GM12878 (cell line): ENCODE results near the gene COL6A3. TPM values are rescaled to one million over a fixed set of nuclear protein-coding genes. Genes with fewer than 3 reads are reported as not detected.

Source experiments
- ATAC-seq: fragments of 200-7000 bp; cut with Tn5 transposase; 3 replicates; pipeline ENCODE4 v1.9.1; 2020; ENCODE audit warnings: mild to moderate bottlenecking, moderate library complexity
- BruUV-seq: library from RNA; stranded (reverse); fragments of 400-500 nt; replicated peaks from 2 replicates; lab custom pipeline; 2021; lab: Mats Ljungman, UMichigan
- CTCF ChIA-PET: fragments of 300-600 bp; sonication (Branson Sonifier 250); formaldehyde crosslinking; extraction: SDS; loops from one replicate; lab custom pipeline; 2021; ENCODE audit warnings: inconsistent platforms; lab: Yijun Ruan, JAX
- POLR2A ChIA-PET: fragments of 350-600 bp; formaldehyde crosslinking; extraction: SDS; loops from one replicate; lab custom pipeline; 2021; ENCODE audit warnings: inconsistent platforms; lab: Charles Lee
- RAD21 ChIA-PET: fragments of 300-600 bp; sonication (Branson Sonifier 250); formaldehyde crosslinking; loops from one replicate; lab custom pipeline; 2023; ENCODE audit warnings: antibody characterized with exemption; ENCODE audit not compliant: unreplicated experiment; lab: Charles Lee
- SMC1A ChIA-PET: fragments of 300-600 bp; sonication (Branson Sonifier 250); formaldehyde crosslinking; loops from one replicate; lab custom pipeline; 2023; ENCODE audit not compliant: unreplicated experiment, uncharacterized antibody; lab: Charles Lee
- DNase-seq: peaks from one replicate; pipeline ENCODE4 v3.0.0-alpha.2; 2011; ENCODE audit warnings: low read depth, low spot score
- FAIRE-seq: peaks from 3 replicates; lab custom pipeline; 2011; peaks lifted over from hg19 to GRCh38; lab: Jason Lieb, UNC
- H2AFZ ChIP-seq: 2 replicates; pipeline ENCODE4 v1.6.0; 2011; ENCODE audit warnings: low read depth, low read length, control low read depth; ENCODE audit not compliant: control insufficient read depth
- H3K27ac ChIP-seq: 2 replicates; pipeline ENCODE4 v1.5.1; 2011; ENCODE audit warnings: control low read depth; ENCODE audit not compliant: control insufficient read depth, insufficient read depth
- H3K27me3 ChIP-seq, 2 experiments: replicated peaks in 1 of 2; 2 replicates each; pipeline versions ENCODE4 v1.6.0 to v1.6.1; 2011; ENCODE audit warnings: low read length in 1 of 2; ENCODE audit not compliant: control insufficient read depth in 2 of 2, insufficient read depth in 2 of 2
- H3K36me3 ChIP-seq, 2 experiments: 2 replicates each; pipeline ENCODE4 v1.5.1; 2011; ENCODE audit warnings: low read length in 1 of 2; ENCODE audit not compliant: control insufficient read depth in 2 of 2, insufficient read depth in 2 of 2
- H3K4me1 ChIP-seq: 2 replicates; pipeline ENCODE4 v1.6.1; 2011; ENCODE audit warnings: mild to moderate bottlenecking, low read length, moderate library complexity, mixed read lengths; ENCODE audit not compliant: control insufficient read depth, insufficient read depth
- H3K4me2 ChIP-seq: 2 replicates; pipeline ENCODE4 v1.6.0; 2011; ENCODE audit warnings: control low read depth; ENCODE audit not compliant: control insufficient read depth, insufficient read depth
- H3K4me3 ChIP-seq: fragments of 200-600 bp; sonication (generic); 2 replicates; pipeline ENCODE4 v1.5.1; 2016
- H3K79me2 ChIP-seq: 2 replicates; pipeline ENCODE4 v1.6.0; 2011; ENCODE audit warnings: low read length; ENCODE audit not compliant: control insufficient read depth, insufficient read depth
- H3K9ac ChIP-seq: 2 replicates; pipeline ENCODE4 v1.8.0; 2011; ENCODE audit warnings: low read length, control low read depth, mixed read lengths; ENCODE audit not compliant: control insufficient read depth, insufficient read depth
- H3K9me3 ChIP-seq: replicated peaks from 3 replicates; pipeline ENCODE4 v1.5.1; 2011; ENCODE audit warnings: mild to moderate bottlenecking, low read length; ENCODE audit not compliant: control insufficient read depth, insufficient read depth
- H4K20me1 ChIP-seq: 2 replicates; pipeline ENCODE4 v1.6.0; 2011; ENCODE audit not compliant: control insufficient read depth, insufficient read depth
- BHLHE40 ChIP-seq, 2 experiments: fragments of 450-650 bp in 1 of 2; IDR thresholded peaks; 2 replicates each; pipeline ENCODE4 v1.6.1; 2011 to 2017; ENCODE audit warnings: low read depth in 2 of 2, borderline replicate concordance in 1 of 2, improper control_type of control experiment in 1 of 2, low read length in 1 of 2, mild to moderate bottlenecking in 1 of 2
- CBX3 ChIP-seq: fragments of 200-600 bp; sonication (generic); IDR thresholded peaks from 2 replicates; pipeline ENCODE4 v1.6.1; 2016; ENCODE audit warnings: low read depth, borderline replicate concordance
- ETV6 ChIP-seq, 2 experiments: fragments of 450-650 bp in 1 of 2; IDR thresholded peaks in 1 of 2; conservative IDR thresholded peaks in 1 of 2; 2 replicates each; pipeline ENCODE4 v1.6.1; 2014; ENCODE audit warnings: antibody characterized with exemption in 1 of 2, borderline replicate concordance in 1 of 2, low read depth in 1 of 2, mild to moderate bottlenecking in 1 of 2, moderate library complexity in 1 of 2
- GABPA ChIP-seq: IDR thresholded peaks from 2 replicates; pipeline ENCODE4 v1.6.1; 2014; ENCODE audit warnings: antibody characterized with exemption, low read depth, mild to moderate bottlenecking, inconsistent platforms
- GATAD2B ChIP-seq: fragments of 450-650 bp; conservative IDR thresholded peaks from 2 replicates; pipeline ENCODE4 v1.6.1; 2017; ENCODE audit warnings: low read depth, mild to moderate bottlenecking, moderate library complexity
- IKZF2 ChIP-seq, 2 experiments: fragments of 450-650 bp; IDR thresholded peaks; 2 replicates each; pipeline ENCODE4 v1.6.1; 2017; ENCODE audit warnings: mild to moderate bottlenecking in 2 of 2, moderate library complexity in 2 of 2
- JUND ChIP-seq: IDR thresholded peaks from 2 replicates; pipeline ENCODE4 v1.6.1; 2012; ENCODE audit warnings: low read depth, mild to moderate bottlenecking, low read length, improper control_type of control experiment, moderate library complexity
- MTA2 ChIP-seq: fragments of 450-650 bp; IDR thresholded peaks from 2 replicates; pipeline ENCODE4 v1.6.1; 2016; ENCODE audit warnings: low read depth, mild to moderate bottlenecking, moderate library complexity
- NR2C1 ChIP-seq: fragments of 450-650 bp; IDR thresholded peaks from 2 replicates; pipeline ENCODE4 v1.6.1; 2017; ENCODE audit warnings: antibody characterized with exemption, mild to moderate bottlenecking, moderate library complexity
- NR2F1 ChIP-seq: fragments of 450-650 bp; conservative IDR thresholded peaks from 2 replicates; pipeline ENCODE4 v1.6.1; 2017; ENCODE audit warnings: mild to moderate bottlenecking
- PAX8 ChIP-seq: fragments of 450-650 bp; IDR thresholded peaks from 2 replicates; pipeline ENCODE4 v1.6.1; 2017; ENCODE audit warnings: mild to moderate bottlenecking, moderate library complexity
- POLR2AphosphoS5 ChIP-seq: IDR thresholded peaks from 2 replicates; pipeline ENCODE4 v1.6.1; 2011; ENCODE audit warnings: mild to moderate bottlenecking, low read length, inconsistent platforms
- SREBF1 ChIP-seq: IDR thresholded peaks from 2 replicates; pipeline ENCODE4 v1.6.1; 2012; ENCODE audit warnings: mild to moderate bottlenecking, low read length
- WRNIP1 ChIP-seq: IDR thresholded peaks from 2 replicates; pipeline ENCODE4 v1.6.1; 2011; ENCODE audit warnings: low read depth, low read length, improper control_type of control experiment, borderline replicate concordance
- ZNF207 ChIP-seq: fragments of 450-650 bp; IDR thresholded peaks from 2 replicates; pipeline ENCODE4 v1.6.1; 2014; ENCODE audit warnings: antibody characterized with exemption, mild to moderate bottlenecking, borderline replicate concordance
- whole genome bisulfite sequencing: methylation state at CpG from one replicate; pipeline ENCODE4 v1.1.6; 2016; ENCODE audit warnings: low lambda C conversion rate; ENCODE audit not compliant: insufficient replicate concordance, insufficient coverage; ENCODE audit errors: missing lambda C conversion rate; 5-methylcytosine and 5-hydroxymethylcytosine counted together
- in situ Hi-C: fragments of 300-500 bp; cut with MboI; formaldehyde crosslinking; loops from 9 replicates; pipeline ENCODE4 v1.14.3; 2018; ENCODE audit warnings: mixed read lengths
- intact Hi-C: fragments of 100-400 bp; cut with micrococcal nuclease; formaldehyde crosslinking; loops from one replicate; pipeline ENCODE4 v1.14.2; 2022; ENCODE audit not compliant: unreplicated experiment
- polyA plus RNA-seq, 11 experiments: library from polyadenylated mRNA; depleted of rRNA in 4 of 11; unstranded in 6 of 11; stranded (reverse) in 5 of 11; fragments of >200 nt; fragmentation: Nextera tagmentation in 4 of 11; fragmentation: Illumina TruSeq in 1 of 11; extraction: Ambion mirVana in 4 of 11; extraction: Trizol in 1 of 11; gene quantifications; 1 replicate in 1 of 11; 2 replicates in 10 of 11; pipeline versions ENCODE4 v1.2.1 to v1.2.3, GENCODE V29; 2011 to 2016; ENCODE audit warnings: inconsistent platforms in 2 of 11, missing spikeins in 2 of 11, low read depth in 1 of 11
- total RNA-seq, 4 experiments: library from RNA; depleted of rRNA in 3 of 4; stranded (reverse); fragments of >200 nt in 3 of 4; fragmentation: Illumina TruSeq in 1 of 4; extraction: Trizol in 1 of 4; gene quantifications; 2 replicates each; pipeline versions ENCODE4 v1.2.1 to v1.2.3, GENCODE V29; 2013 to 2021
- TF ChIP-seq, protein P1 (sequence below): fragments of 450-650 bp; IDR thresholded peaks from 2 replicates; pipeline ENCODE4 v1.6.1; 2017; ENCODE audit warnings: mild to moderate bottlenecking, moderate library complexity
- TF ChIP-seq, protein P2 (sequence below): fragments of 450-650 bp; IDR thresholded peaks from 2 replicates; pipeline ENCODE4 v1.6.1; 2017; ENCODE audit warnings: mild to moderate bottlenecking, low read depth, inconsistent platforms; ENCODE audit not compliant: poor library complexity, severe bottlenecking

COL6A3 gene
- total and polyA plus RNA-seq, 10 of the 15 experiments (the other 5 are each of a cell fraction or from before 2014, with no cell fraction given): 0.01 to 0.51 (median 0.09) TPM; not detected in 4

DNA sequence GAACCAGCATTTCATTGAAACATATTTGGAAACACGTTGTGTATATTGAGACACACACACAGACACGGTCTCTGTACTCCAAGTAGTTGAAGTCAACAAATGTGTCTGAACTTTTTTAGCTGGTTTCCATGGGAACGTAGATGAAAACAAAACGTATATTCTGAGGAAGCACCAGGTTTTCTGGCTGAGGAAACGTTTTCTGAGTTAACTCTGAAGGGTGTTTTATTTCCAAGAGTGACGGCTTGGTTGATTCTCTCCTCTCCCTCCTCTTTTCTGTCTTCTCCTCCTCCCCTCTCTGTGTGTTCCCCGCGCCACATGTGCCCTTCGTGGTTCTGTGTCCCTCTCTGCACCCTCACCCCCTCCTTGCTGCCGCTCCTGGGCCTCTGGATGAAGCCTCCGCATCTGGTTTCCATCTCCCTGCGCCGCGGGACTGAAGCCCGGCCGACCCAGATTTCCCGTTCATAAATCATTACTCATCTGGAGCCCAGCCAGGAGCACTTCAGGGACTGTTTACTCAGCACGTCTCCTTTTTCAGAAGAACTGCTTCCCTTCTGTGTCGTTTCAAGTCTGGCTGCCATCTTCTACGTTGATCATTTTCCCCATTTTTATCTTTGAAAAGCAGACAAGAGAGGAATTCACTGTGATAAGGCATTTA is 122.7 kb downstream of the COL6A3 start:
- Histone ChIP-seq H4K20me1 (no peaks in the 10 kb centered on the region), H3K4me3 (no peak overlapping the region), H3K9ac (no peak overlapping the region), H3K27ac (no peak overlapping the region), H3K4me1 (no peaks in the 10 kb centered on the region), H3K9me3 (no peaks in the 10 kb centered on the region), H2AFZ (no peak overlapping the region), H3K36me3 (no peaks in the 10 kb centered on the region), H3K27me3 (peaks cover 0 to 3% of the 10 kb centered on the region in 2 experiments; a peak in 2 of 4 replicates), H3K4me2 (no peak overlapping the region), H3K79me2 (no peaks in the 10 kb centered on the region)
- SMC1A ChIA-PET: no interaction called here
- ATAC-seq (no peak), FAIRE-seq (no peak), DNase-seq (no peak)
- POLR2A ChIA-PET: no interaction called here
- RAD21 ChIA-PET: no interaction called here
- no TSS peak for BruUV-seq
- intact Hi-C loops: no loop called here
- WGBS: 2% methylated on average over 20 of the region's 20 CpGs
- CTCF ChIA-PET: no interaction called here
- in situ Hi-C loops: no loop called here
- TF ChIP-seq IKZF2 (IDR thresholded peaks at IDR 0.05) (no peak), ZNF207 (no peak), MTA2 (no peak), NR2C1 (no peak), JUND (no peak), BHLHE40 (IDR thresholded peaks at IDR 0.05; ENCODE audit: borderline replicate concordance in 1 of 2, low read depth in 2 of 2, low read length in 1 of 2) (no peak), WRNIP1 (no peak), PAX8 (no peak), GATAD2B (no peak), NR2F1 (no peak), SREBF1 (no peak), CBX3 (no peak), GABPA (no peak), ETV6 (conservative IDR thresholded peaks at IDR 0.05 in 1 of 2, IDR thresholded peaks at IDR 0.05 in 1 of 2; ENCODE audit: borderline replicate concordance in 1 of 2, low read depth in 1 of 2) (no peak), POLR2AphosphoS5 (no peak)
- TF ChIP-seq, protein P1, sequence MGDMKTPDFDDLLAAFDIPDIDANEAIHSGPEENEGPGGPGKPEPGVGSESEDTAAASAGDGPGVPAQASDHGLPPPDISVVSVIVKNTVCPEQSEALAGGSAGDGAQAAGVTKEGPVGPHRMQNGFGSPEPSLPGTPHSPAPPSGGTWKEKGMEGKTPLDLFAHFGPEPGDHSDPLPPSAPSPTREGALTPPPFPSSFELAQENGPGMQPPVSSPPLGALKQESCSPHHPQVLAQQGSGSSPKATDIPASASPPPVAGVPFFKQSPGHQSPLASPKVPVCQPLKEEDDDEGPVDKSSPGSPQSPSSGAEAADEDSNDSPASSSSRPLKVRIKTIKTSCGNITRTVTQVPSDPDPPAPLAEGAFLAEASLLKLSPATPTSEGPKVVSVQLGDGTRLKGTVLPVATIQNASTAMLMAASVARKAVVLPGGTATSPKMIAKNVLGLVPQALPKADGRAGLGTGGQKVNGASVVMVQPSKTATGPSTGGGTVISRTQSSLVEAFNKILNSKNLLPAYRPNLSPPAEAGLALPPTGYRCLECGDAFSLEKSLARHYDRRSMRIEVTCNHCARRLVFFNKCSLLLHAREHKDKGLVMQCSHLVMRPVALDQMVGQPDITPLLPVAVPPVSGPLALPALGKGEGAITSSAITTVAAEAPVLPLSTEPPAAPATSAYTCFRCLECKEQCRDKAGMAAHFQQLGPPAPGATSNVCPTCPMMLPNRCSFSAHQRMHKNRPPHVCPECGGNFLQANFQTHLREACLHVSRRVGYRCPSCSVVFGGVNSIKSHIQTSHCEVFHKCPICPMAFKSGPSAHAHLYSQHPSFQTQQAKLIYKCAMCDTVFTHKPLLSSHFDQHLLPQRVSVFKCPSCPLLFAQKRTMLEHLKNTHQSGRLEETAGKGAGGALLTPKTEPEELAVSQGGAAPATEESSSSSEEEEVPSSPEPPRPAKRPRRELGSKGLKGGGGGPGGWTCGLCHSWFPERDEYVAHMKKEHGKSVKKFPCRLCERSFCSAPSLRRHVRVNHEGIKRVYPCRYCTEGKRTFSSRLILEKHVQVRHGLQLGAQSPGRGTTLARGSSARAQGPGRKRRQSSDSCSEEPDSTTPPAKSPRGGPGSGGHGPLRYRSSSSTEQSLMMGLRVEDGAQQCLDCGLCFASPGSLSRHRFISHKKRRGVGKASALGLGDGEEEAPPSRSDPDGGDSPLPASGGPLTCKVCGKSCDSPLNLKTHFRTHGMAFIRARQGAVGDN: no peak
- TF ChIP-seq, protein P2, sequence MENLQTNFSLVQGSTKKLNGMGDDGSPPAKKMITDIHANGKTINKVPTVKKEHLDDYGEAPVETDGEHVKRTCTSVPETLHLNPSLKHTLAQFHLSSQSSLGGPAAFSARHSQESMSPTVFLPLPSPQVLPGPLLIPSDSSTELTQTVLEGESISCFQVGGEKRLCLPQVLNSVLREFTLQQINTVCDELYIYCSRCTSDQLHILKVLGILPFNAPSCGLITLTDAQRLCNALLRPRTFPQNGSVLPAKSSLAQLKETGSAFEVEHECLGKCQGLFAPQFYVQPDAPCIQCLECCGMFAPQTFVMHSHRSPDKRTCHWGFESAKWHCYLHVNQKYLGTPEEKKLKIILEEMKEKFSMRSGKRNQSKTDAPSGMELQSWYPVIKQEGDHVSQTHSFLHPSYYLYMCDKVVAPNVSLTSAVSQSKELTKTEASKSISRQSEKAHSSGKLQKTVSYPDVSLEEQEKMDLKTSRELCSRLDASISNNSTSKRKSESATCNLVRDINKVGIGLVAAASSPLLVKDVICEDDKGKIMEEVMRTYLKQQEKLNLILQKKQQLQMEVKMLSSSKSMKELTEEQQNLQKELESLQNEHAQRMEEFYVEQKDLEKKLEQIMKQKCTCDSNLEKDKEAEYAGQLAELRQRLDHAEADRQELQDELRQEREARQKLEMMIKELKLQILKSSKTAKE: no peak
